Bronchial epithelial cell (primary cell): Measurements from ENCODE around the gene LAMA3. TPM values are rescaled to one million over a fixed set of nuclear protein-coding genes. Genes with fewer than 3 reads are reported as not detected.

ENCODE experiments used
- DNase-seq: peaks from one replicate; pipeline ENCODE4 v3.0.0-alpha.2; 2010; ENCODE audit warnings: low read depth
- FAIRE-seq: peaks from 2 replicates; lab custom pipeline; 2011; peaks lifted over from hg19 to GRCh38; lab: Jason Lieb, UNC
- H3K27me3 ChIP-seq: 2 replicates; pipeline ENCODE4 v1.5.1; 2011; ENCODE audit warnings: low read length; ENCODE audit not compliant: control insufficient read depth, insufficient read depth
- H3K36me3 ChIP-seq: 2 replicates; pipeline ENCODE4 v1.5.1; 2011; ENCODE audit warnings: low read length; ENCODE audit not compliant: control insufficient read depth, insufficient read depth
- H3K4me3 ChIP-seq: 2 replicates; pipeline ENCODE4 v1.5.1; 2011; ENCODE audit warnings: mild to moderate bottlenecking, low read depth, low read length, control low read depth
- CTCF ChIP-seq: IDR thresholded peaks from 2 replicates; pipeline ENCODE4 v1.5.1; 2011; ENCODE audit warnings: mild to moderate bottlenecking, moderate library complexity, low read length, control low read depth, inconsistent platforms; ENCODE audit not compliant: insufficient read depth, severe bottlenecking
- total RNA-seq: library from RNA; depleted of rRNA; stranded (reverse); fragments of >200 nt; gene quantifications from 2 replicates; pipeline ENCODE4 v1.2.1, GENCODE V29; 2014

The LAMA3 gene
- total RNA-seq, 1 donor from 2014 or later = 531 TPM

GRCh38 chr18:23847321-23847986 lies 158.2 kb downstream of the LAMA3 start:
- H3K4me3 ChIP-seq = no peak overlapping the region
- TF ChIP-seq CTCF = no peak
- H3K36me3 ChIP-seq = peaks cover 5% of the 10 kb centered on the region
- FAIRE-seq (no peak), DNase-seq (no peak)
- H3K27me3 ChIP-seq = no peaks in the 10 kb centered on the region

DNA sequence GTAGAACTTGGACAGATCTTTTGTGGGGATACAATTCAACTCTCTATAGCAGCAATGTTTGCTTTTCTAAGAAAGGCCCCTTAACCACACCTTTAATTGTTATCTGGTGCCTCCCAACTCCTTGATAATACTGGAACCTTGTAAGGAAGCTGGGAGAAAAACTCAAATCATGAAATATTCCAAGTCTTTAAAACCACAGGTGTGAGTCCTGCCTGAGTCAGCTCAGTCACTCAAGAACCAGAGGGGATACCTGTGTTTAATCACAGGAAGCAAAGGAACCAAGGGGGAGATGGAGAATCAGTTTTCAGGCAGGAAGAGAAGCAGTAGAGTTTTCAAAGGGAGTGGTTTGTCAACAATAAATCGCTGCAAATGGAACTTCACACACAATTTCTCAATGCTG lies 159.9 kb downstream of the LAMA3 start:
- TF ChIP-seq CTCF = no peak
- DNase-seq (peak; percentile 90), FAIRE-seq (no peak)
- H3K4me3 ChIP-seq = no peak overlapping the region
- H3K27me3 ChIP-seq = no peaks in the 10 kb centered on the region
- peaks cover 5% of the 10 kb centered on the region for H3K36me3 ChIP-seq

DNA sequence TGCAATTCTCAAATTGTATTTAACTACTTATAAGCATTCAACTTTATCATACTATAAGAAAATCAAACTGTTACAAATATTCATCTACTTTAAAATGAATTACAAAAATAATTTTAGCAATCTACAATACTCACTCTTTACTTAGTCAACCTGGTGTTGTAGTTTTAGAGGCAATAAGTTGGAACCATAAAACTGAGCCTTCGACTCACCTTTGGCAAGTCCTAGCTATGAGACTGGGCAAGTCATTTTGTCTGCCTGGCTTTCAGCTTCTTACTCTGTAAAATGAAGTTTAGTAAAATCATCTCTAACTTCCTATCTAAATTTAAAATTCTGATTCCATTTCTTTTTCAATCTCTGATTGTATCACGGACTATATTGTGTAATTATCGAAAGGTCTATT lies 161.0 kb downstream of the LAMA3 start:
- DNase-seq (peak; percentile 47), FAIRE-seq (no peak)
- Histone ChIP-seq H3K4me3 (no peak overlapping the region), H3K36me3 (peaks cover 5% of the 10 kb centered on the region), H3K27me3 (no peaks in the 10 kb centered on the region)
- TF ChIP-seq CTCF = no peak

- peaks cover 3% of the 10 kb centered on the region for H3K36me3 ChIP-seq
- FAIRE-seq = no peak
- no peak for DNase-seq
- TF ChIP-seq CTCF = no peak
- no peak overlapping the region for H3K4me3 ChIP-seq
- no peaks in the 10 kb centered on the region for H3K27me3 ChIP-seq
Measured at GRCh38 chr18:23851470-23852002, 162.3 kb downstream of the LAMA3 start.

DNA sequence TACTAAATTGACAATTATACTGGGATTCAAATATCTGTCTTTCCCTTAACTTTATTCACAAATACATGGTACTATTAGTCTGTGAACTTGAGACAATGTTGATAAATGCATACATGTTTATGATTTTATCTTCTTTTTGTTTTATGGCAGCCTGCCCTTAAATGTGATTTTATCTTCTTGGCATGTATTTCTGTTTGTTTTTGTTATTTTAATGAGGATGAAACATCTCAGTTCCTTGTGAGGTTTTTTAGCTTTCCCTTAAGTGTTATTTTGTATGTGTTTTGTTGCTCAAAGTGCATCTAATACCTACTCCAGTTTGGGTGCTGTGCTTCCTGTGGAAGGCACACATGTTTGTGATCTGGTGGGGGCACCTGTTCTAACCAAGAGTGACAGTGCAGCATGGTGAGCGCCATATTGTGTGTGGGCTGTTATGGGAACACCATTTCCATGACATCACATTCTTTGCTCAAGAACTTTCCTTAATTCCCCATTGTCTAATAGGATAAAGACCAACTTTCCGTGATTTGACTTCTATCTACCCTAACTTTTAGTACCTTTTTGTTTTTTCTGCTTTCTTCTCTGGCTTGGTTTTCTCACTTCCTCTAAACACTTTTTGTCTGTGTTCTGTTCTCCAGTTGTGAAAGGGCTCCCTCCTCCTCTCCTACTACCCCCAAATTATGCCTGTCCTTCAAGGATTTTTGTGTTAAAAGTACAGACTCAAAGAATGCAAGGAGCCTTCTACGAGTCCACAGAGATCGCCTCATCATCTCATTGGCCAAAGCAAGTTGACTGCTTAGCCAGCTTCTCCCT lies 163.2 kb downstream of the LAMA3 start:
- H3K36me3 ChIP-seq = peaks cover 1% of the 10 kb centered on the region
- TF ChIP-seq CTCF = no peak
- DNase-seq = no peak
- no peak for FAIRE-seq
- no peaks in the 10 kb centered on the region for H3K27me3 ChIP-seq
- no peak overlapping the region for H3K4me3 ChIP-seq
